MM.1S (cell line): Measurements from ENCODE around the gene OCRL.

Experiments used
- CTCF ChIP-seq: fragments of 300-600 bp; sonication (generic); IDR thresholded peaks from 2 replicates; pipeline ENCODE4 v1.5.1; 2016; ENCODE audit warnings: antibody characterized with exemption, low read length, mixed read lengths
- EZH2 ChIP-seq: fragments of 300-600 bp; sonication (generic); optimal IDR thresholded peaks from 2 replicates; pipeline ENCODE3; 2017; ENCODE audit warnings: low read depth, mild to moderate bottlenecking, antibody characterized with exemption, low read length, mixed read lengths
- EZH2phosphoT487 ChIP-seq: fragments of 300-600 bp; sonication (generic); IDR thresholded peaks from 2 replicates; pipeline ENCODE4 v1.6.1; 2018; ENCODE audit warnings: antibody characterized with exemption, low read length

- TF ChIP-seq CTCF (no peak), EZH2 (no peak), EZH2phosphoT487 (no peak)
Observed at GRCh38 chrX:129617420-129617819, 77.4 kb downstream of the OCRL start.
